ENCODE data around the gene KMT5C.
A peak's percentile ranks its signal among the peaks of the same experiment; 100 is the strongest.

The KMT5C gene

GRCh38 chr19:55386493-55386971 lies 46.9 kb downstream of the KMT5C start:
- peak in 3 of 4 experiments; percentile 17 to 42 (median 19) for DNase-seq

- DNase-seq, result no peak
These were observed 48.2 kb downstream of the KMT5C start for GRCh38 chr19:55387736-55388497.

GRCh38 chr19:55389386-55390317 lies 50.0 kb downstream of the KMT5C start:
- no peak for DNase-seq

- DNase-seq, result no peak
These were observed 50.8 kb downstream of the KMT5C start for GRCh38 chr19:55390461-55390880.

GRCh38 chr19:55391191-55391670 lies 51.6 kb downstream of the KMT5C start:
- no peak for DNase-seq

- no peak for DNase-seq
These were observed 52.3 kb downstream of the KMT5C start for GRCh38 chr19:55391702-55392615.

- no peak for DNase-seq
These were observed 53.4 kb downstream of the KMT5C start for GRCh38 chr19:55392820-55393761.
